Hepatocyte (in vitro differentiated cells): ENCODE results near the gene CNST. TPM values are rescaled to one million over a fixed set of nuclear protein-coding genes. Genes with fewer than 3 reads are reported as not detected.

Source experiments
- DNase-seq: peaks from one replicate; pipeline ENCODE4 v3.0.0-alpha.2; 2016; ENCODE audit warnings: low spot score
- H2AFZ ChIP-seq: fragments of 200-600 bp; sonication (generic); 2 replicates; pipeline ENCODE4 v1.6.0; 2016; ENCODE audit warnings: antibody characterized with exemption, mild to moderate bottlenecking
- H3K27ac ChIP-seq: fragments of 200-600 bp; sonication (generic); 2 replicates; pipeline ENCODE4 v1.5.1; 2016; ENCODE audit warnings: mild to moderate bottlenecking
- H3K27me3 ChIP-seq: fragments of 200-600 bp; sonication (generic); 2 replicates; pipeline ENCODE4 v1.6.1; 2016
- H3K36me3 ChIP-seq: fragments of 200-600 bp; sonication (generic); replicated peaks from 2 replicates; pipeline ENCODE4 v1.5.1; 2016; ENCODE audit warnings: low read depth; ENCODE audit not compliant: insufficient read depth
- H3K4me1 ChIP-seq: fragments of 200-600 bp; sonication (generic); 2 replicates; pipeline ENCODE4 v1.5.1; 2016; ENCODE audit warnings: mild to moderate bottlenecking, moderate library complexity; ENCODE audit not compliant: insufficient read depth
- H3K4me2 ChIP-seq: fragments of 200-600 bp; sonication (generic); 2 replicates; pipeline ENCODE4 v1.6.0; 2016
- H3K4me3 ChIP-seq: fragments of 200-600 bp; sonication (generic); 2 replicates; pipeline ENCODE4 v1.5.1; 2016; ENCODE audit warnings: mild to moderate bottlenecking
- H3K79me2 ChIP-seq: fragments of 200-600 bp; sonication (generic); 2 replicates; pipeline ENCODE4 v1.6.0; 2017; ENCODE audit warnings: mild to moderate bottlenecking
- H3K9me2 ChIP-seq: fragments of 200-600 bp; sonication (generic); replicated peaks from 2 replicates; pipeline ENCODE4 v1.6.0; 2017; ENCODE audit warnings: mild to moderate bottlenecking; ENCODE audit not compliant: insufficient read depth
- H3K9me3 ChIP-seq: fragments of 200-600 bp; sonication (generic); 2 replicates; pipeline ENCODE4 v1.5.1; 2016; ENCODE audit warnings: low read depth, mild to moderate bottlenecking
- H4K20me1 ChIP-seq: fragments of 200-600 bp; sonication (generic); 2 replicates; pipeline ENCODE4 v1.6.0; 2016; ENCODE audit warnings: mild to moderate bottlenecking; ENCODE audit not compliant: insufficient read depth, poor library complexity, severe bottlenecking
- EZH2 ChIP-seq: fragments of 200-600 bp; sonication (generic); IDR thresholded peaks from 2 replicates; pipeline ENCODE4 v1.6.1; 2016; ENCODE audit warnings: antibody characterized with exemption, mild to moderate bottlenecking, borderline replicate concordance
- EZH2phosphoT487 ChIP-seq: fragments of 200-600 bp; sonication (generic); IDR thresholded peaks from one replicate; pipeline ENCODE4 v1.6.1; 2018; ENCODE audit warnings: antibody characterized with exemption, mild to moderate bottlenecking, low read depth, moderate library complexity; ENCODE audit not compliant: unreplicated experiment, severe bottlenecking
- WGBS: methylation state at CpG from one replicate; pipeline ENCODE4 v1.1.6; 2016; ENCODE audit warnings: low lambda C conversion rate; ENCODE audit errors: missing lambda C conversion rate; 5-methylcytosine and 5-hydroxymethylcytosine counted together
- polyA plus RNA-seq: library from polyadenylated mRNA; unstranded; fragments of >200 nt; fragmentation: Nextera tagmentation; extraction: Ambion mirVana; gene quantifications from 2 replicates; pipeline ENCODE4 v1.2.1, GENCODE V29; 2016
- total RNA-seq: library from RNA; depleted of rRNA; stranded (reverse); fragments of >200 nt; gene quantifications from 2 replicates; pipeline ENCODE4 v1.2.3, GENCODE V29; 2014
- TF ChIP-seq, protein P1 (sequence below): fragments of 200-600 bp; sonication (generic); IDR thresholded peaks from 2 replicates; pipeline ENCODE4 v1.5.1; 2016; ENCODE audit warnings: antibody characterized with exemption, mild to moderate bottlenecking; ENCODE audit not compliant: poor library complexity

CNST gene
- total and polyA plus RNA-seq, 2 experiments from 2014 or later, result 7.1 to 16.4 TPM

DNA sequence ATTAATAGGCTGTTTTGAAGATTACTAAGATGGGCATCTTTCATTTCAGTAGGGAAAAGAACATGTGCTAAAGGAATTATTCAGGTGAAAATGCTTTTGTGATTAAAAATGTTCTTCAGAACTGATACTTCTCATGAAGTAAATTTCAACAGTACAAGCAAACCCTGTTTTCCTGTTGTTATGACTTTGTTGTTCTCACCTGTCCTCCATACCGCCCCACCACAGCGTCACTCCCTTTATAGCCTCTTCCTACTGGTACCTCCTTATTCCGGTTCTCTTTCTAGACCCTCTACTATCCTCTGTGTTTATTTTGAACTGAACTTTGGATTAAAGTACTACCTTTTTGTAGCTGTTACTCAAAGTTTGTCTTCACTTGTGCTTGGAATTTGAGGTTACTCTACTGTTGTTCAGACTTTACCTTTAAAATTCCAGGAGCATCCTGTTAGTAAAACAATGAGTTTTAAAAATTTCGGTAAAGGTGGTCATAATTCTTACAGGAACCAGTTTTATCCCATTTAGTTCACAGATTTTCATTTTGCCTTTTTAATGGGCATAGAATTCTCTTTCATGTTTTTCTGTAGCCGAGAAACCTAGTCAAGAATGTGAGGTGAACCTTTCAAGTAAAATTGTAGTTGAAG is 10.9 kb downstream of the CNST start:
- peaks cover 68% of the 10 kb centered on the region for H3K79me2 ChIP-seq

GRCh38 chr1:246577720-246578106 is 11.5 kb downstream of the CNST start:
- WGBS, result 66% methylated on average over 2 of the region's 2 CpGs
- Histone ChIP-seq H3K4me3 (no peak overlapping the region), H3K36me3 (no peaks in the 10 kb centered on the region), H3K27ac (no peak overlapping the region), H3K9me3 (no peaks in the 10 kb centered on the region), H3K9me2 (no peaks in the 10 kb centered on the region), H2AFZ (no peak overlapping the region), H3K79me2 (peaks cover 65% of the 10 kb centered on the region), H3K27me3 (no peaks in the 10 kb centered on the region), H4K20me1 (no peaks in the 10 kb centered on the region), H3K4me1 (peaks cover 21% of the 10 kb centered on the region), H3K4me2 (no peak overlapping the region)
- TF ChIP-seq EZH2 (no peak), EZH2phosphoT487 (no peak)
- TF ChIP-seq, protein P1, sequence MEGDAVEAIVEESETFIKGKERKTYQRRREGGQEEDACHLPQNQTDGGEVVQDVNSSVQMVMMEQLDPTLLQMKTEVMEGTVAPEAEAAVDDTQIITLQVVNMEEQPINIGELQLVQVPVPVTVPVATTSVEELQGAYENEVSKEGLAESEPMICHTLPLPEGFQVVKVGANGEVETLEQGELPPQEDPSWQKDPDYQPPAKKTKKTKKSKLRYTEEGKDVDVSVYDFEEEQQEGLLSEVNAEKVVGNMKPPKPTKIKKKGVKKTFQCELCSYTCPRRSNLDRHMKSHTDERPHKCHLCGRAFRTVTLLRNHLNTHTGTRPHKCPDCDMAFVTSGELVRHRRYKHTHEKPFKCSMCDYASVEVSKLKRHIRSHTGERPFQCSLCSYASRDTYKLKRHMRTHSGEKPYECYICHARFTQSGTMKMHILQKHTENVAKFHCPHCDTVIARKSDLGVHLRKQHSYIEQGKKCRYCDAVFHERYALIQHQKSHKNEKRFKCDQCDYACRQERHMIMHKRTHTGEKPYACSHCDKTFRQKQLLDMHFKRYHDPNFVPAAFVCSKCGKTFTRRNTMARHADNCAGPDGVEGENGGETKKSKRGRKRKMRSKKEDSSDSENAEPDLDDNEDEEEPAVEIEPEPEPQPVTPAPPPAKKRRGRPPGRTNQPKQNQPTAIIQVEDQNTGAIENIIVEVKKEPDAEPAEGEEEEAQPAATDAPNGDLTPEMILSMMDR, result no peak
- no peak for DNase-seq

More for the DNA sequence above, 10.9 kb downstream of the CNST start:
- H3K4me2 ChIP-seq, result no peak overlapping the region
- no peak overlapping the region for H2AFZ ChIP-seq
- no peaks in the 10 kb centered on the region for H3K9me3 ChIP-seq
- no peaks in the 10 kb centered on the region for H3K36me3 ChIP-seq
- 76% methylated on average over 5 of the region's 5 CpGs for WGBS
- H3K27me3 ChIP-seq, result no peaks in the 10 kb centered on the region
- H3K4me1 ChIP-seq, result peaks cover 19% of the 10 kb centered on the region
- no peak overlapping the region for H3K27ac ChIP-seq
- H4K20me1 ChIP-seq, result no peaks in the 10 kb centered on the region
- no peak for DNase-seq
- H3K4me3 ChIP-seq, result no peak overlapping the region
- TF ChIP-seq EZH2 (no peak), EZH2phosphoT487 (no peak)
- TF ChIP-seq, protein P1, result no peak
- no peaks in the 10 kb centered on the region for H3K9me2 ChIP-seq

- no peaks in the 10 kb centered on the region for H3K9me2 ChIP-seq
- no peak overlapping the region for H3K4me3 ChIP-seq
- H3K27me3 ChIP-seq, result no peaks in the 10 kb centered on the region
- no peak for TF ChIP-seq EZH2phosphoT487
- TF ChIP-seq, protein P1, result no peak
- no peak for TF ChIP-seq EZH2
- H2AFZ ChIP-seq, result no peak overlapping the region
- no peak overlapping the region for H3K4me2 ChIP-seq
- DNase-seq, result no peak
- WGBS, result 19% methylated on average over 3 of the region's 3 CpGs
- H3K4me1 ChIP-seq, result peaks cover 35% of the 10 kb centered on the region
- H3K9me3 ChIP-seq, result no peaks in the 10 kb centered on the region
- H3K79me2 ChIP-seq, result peaks cover 54% of the 10 kb centered on the region
- H3K27ac ChIP-seq, result no peak overlapping the region
- H3K36me3 ChIP-seq, result no peaks in the 10 kb centered on the region
- H4K20me1 ChIP-seq, result no peaks in the 10 kb centered on the region
Measured at GRCh38 chr1:246579818-246580217, 13.6 kb downstream of the CNST start.
